ENCODE data around the gene RPS6KA2.

RPS6KA2 gene

DNA sequence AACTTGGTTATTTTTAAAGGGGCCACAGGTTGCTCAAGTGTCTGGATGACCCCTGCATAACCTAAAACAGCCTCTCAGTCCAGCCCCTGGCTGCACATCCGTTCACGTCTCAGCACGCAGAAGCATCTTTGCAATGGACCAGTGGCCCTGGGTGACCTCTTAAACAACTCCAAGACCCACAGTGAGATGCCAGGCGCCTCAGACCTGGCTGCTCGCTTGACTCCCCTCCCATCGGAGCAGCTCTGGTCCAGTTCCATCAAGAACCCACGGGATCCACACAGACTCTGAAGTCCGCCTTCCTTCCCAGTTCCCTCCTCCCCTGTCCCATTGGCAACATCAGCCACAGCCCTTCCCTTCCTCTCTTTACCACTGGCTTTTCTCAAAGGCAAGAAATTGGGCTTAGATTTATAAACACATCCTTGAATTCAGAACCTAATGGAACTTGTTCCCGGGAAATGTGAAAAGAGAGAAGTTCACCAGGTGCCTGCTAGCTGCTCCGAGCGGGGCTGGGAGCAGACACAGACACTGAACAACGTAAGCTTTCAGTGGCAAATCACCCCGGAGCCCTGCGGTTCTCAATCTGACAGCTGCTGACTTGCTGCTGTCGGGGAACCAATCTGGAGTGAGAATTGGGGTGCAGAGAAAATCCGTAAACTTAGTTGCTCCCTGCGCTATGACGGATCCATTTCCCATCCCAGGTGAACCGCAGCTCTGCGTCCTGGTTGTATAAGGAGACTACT, 204.7 kb downstream of the RPS6KA2 start:
- no peak for DNase-seq (ENCODE audit: low read depth in 2 of 2)

DNA sequence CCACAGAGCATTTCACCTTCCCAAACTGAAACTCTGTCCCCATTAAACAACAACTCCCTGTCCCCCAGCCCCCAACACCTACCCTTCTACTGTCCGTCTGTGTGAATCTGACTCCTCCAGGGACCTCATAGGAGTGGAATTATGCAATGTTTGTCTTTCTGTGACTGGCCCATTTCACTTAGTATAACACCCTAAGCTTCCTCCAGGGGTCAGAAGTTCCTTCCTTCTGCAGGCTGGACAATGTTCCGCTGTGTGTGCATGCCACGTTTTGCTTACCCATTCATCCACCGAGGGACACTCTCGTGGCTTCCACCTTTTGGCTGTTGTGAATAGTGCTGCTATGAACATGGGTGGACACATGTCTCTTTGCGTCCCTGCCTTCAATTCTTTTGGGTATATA, 206.7 kb downstream of the RPS6KA2 start:
- no peak for DNase-seq (ENCODE audit: low read depth in 2 of 2)

DNA sequence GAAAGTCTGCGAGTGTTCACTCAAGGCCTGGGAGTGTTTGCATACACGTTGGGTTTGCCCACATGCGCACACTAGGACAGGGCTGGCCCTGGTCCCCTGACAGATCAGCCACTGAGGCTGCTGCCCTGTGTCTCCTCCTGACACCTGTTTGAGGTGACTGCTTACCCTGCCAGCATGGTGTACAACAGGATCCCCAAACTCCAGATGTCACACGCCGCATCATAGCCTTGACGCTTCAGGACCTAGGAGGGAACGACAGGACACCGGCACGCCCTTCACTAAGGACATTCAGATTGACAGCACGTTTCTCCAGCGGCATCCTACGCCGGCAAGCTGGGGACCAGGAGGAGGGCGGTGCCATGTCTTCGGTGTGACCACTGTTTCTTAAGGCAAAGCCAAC, 207.3 kb downstream of the RPS6KA2 start:
- no peak for DNase-seq (ENCODE audit: low read depth in 2 of 2)

DNA sequence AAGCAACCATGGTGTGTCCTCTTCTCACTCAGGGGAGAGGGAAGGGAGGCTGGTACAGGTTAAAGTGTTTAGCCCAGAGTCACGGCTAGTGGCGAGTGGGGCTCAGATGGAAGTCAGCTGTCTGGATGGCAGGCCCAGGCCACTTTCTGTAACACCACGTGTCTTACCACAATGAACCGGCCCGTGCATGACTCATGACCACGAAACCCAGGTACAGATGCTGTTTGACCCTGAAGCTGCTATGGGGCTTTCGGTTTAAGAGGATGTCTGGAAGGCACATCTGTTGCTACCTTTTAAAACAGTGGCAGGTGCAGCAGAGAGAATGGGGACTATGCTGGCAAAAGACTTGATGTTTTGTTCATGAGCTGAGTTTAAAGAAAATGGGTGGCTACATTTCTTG, 207.8 kb downstream of the RPS6KA2 start:
- peak in 1 of 2 experiments; percentile 53 for DNase-seq (ENCODE audit: low read depth in 2 of 2)

DNA sequence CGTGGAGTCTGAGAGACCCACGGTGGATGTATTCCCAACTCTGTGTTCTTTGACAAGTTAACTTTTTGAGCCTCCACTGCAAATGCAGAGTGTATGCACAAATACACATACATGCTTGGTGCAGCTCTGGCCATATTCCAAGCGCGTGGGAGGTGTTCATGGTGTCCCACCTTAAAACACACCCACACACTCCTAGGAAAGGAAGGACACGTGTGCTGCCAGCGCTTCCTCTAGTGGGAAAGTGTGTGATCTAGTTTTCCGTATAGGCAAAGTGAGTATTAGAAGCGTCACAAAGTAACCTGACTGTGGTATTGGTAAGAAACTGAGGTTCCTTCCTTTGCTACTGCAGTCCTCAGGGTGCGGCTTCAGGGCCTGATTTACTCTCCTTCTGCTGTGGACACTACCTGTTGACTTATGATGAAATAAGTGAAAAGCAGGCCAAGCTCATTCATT, 208.3 kb downstream of the RPS6KA2 start:
- DNase-seq (ENCODE audit: low read depth in 2 of 2): no peak

DNA sequence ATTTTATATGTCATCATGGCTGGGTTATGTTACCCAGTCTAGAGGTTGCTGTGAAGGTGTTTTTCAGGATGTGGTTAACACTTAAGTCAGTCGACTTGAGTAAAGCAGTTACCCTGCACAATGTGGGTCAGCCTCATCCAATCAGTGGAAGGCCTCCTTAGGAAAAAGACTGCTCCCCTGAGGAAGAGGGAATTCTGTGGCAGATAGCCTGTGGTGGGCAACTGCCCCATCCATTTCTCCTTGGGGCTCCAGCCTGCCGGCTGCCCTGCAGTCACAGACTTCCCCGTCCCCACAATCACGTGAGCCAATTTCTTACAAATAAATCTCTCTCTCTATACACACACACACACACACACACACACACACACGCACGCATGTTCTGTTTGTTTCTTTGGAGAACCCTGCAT, 209.8 kb downstream of the RPS6KA2 start:
- DNase-seq (ENCODE audit: low read depth in 2 of 2): no peak

DNA sequence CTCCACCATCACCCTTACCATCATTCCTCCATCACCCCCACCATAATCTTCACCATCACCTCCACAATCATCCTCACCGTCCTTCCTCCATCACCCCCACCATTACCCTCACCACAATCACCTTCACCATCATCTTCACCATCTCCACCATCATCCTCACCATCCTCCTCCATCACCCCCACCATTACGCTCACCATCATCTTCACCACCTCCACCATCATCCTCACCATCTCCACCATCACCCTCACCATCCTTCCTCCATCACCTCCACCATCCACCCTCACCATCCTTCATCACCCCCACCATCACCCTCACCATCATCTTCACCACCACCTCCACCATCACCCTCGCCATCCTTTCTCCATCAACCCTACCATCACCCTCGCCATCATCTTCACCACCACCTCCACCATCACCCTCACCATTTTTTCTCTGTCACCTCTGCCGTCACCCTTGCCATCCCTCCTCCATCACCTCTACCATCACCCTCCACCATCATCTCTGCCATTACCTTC, 211.2 kb downstream of the RPS6KA2 start:
- no peak for DNase-seq (ENCODE audit: low read depth in 2 of 2)

DNA sequence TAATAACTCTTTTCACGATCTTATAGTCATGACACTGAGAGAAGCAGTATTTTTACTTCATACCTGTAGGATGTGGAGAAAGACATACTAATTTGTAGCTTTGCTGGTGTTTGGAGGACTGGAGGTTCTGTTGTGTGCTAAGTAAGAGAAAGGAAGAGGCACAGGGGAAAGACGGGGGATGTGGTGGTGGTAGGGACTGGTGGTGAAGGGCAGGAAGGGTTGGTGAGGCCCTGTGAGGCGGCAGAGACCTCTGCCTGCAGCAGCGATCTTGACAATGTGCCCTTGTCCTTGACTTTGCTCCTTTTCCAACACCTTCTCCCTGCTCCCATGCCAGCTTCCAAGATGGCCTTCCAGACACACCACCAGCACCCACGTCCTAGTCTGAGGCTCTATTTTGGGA, 211.7 kb downstream of the RPS6KA2 start:
- DNase-seq (ENCODE audit: low read depth in 2 of 2): no peak

DNA sequence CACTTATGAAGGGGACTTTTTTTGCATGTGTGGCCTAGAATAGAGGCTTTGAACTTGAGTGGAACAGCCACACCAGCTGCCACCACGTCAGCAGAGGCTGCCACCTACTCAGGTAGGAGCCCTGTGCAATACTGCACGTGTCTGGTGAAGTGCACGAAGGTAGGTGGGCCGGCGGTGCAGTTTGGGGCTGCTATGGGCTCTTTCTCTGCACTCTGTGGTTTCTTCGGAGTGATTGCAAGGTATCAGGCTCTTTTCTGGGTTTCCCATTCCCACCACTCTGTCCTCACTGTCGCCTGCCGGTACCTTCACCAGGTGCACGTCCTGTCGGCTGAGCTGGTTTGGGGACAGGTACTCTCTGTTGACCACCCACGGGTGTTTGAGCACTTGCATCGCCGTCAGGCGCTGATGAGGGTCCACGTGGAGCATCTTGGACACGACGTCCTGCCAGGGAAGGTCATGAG, 213.5 kb downstream of the RPS6KA2 start:
- no peak for DNase-seq (ENCODE audit: low read depth in 2 of 2)

DNA sequence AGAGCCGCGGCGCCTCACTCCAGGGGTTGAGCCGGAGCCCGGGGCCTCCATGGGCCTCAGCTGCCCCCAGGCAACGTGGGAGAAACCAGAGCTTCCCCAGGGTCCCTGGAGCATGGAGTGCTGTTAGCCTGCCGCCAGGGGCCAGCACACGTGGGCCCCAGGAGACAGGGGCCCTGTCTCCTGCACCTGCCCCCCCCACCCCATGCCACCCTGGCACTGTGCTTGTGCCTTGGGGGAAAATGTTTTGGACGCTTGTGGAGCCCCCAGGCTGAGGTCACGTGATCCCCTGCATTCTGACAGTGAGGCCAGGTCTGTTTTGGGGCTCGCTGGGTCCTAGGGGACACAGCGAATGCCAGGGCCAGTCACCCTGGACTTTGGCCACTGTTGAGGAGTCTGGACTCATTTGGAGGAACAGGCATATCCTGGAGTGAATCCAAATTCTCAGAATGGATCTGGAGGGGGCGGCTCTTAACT, 214.1 kb downstream of the RPS6KA2 start:
- DNase-seq (ENCODE audit: low read depth in 2 of 2): no peak

DNA sequence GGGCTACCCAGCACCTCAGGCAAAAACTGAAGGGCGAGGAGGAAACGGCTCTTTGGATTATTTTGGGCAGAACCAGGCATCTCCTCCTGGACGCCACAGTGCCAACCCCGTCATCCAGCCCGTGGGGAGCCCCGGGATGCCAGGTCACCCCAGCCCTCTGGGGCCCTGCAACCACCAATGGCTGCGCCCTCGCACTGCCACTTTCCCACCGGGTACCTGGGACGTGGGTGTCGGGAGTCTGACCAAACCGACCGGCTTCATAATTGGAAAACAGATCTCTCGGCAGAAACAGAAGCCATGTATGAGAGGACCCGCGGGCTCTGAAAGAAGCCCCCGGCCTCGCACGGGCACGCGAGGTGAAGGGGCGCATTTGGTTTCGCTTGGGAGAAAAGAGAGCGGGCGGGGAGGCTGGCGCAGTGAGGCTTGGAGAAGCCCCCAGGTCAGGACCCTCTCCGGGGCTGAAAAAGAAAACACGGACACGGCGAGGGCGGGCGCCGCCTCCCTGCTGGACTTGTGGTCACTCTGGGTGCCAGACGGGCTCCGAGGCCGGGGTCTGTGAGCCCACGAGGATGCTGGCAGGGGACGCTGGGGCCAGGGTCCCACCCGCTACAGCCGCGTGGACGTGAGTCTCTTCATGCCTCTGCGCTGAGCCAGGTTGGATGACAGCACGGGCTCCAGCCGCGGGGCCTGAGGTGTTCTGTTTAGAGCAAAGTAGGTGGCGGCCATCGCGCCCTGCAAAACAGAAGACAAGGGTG, 214.7 kb downstream of the RPS6KA2 start:
- DNase-seq (ENCODE audit: low read depth in 2 of 2): no peak

DNA sequence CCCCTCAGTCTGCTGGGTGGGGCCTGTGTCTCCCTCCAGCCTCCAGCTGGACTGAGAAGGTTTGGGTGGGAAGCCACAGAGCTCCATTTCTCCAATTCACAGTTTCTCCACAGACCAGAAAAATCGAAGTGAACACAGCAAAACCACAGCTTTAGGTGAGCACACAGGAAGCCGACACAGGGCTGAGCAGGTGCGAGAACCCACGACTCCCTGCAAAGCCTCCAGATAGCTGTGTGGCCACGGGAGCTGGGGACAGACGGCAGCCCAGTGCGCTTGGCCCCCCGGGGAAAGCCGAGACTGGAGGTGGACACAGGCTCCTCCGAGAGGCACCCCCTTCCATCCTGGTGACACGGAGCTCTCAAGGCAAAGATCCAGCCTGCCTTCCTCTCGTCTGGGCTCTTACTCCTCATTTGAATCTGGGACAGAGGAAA, 215.3 kb downstream of the RPS6KA2 start:
- no peak for DNase-seq (ENCODE audit: low read depth in 2 of 2)

DNA sequence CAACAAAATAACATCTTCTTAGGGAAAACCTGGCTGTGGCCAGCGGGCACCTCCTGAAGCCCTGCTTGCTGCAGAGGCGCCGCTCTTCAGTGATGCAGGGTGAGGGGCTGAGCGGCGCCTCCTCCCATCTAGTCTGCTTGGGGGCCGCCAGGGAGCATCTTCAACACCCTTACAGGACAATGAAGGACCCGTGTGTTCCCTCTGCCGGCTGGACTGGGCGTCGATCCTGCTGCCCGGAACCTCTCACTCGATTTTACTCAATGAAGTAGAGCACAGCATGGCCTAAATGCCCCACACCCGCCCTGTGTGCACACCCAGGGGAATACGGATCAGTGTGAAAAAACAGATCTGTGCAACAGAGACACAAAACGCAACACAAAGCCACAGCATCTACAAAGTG, 215.8 kb downstream of the RPS6KA2 start:
- no peak for DNase-seq (ENCODE audit: low read depth in 2 of 2)

DNA sequence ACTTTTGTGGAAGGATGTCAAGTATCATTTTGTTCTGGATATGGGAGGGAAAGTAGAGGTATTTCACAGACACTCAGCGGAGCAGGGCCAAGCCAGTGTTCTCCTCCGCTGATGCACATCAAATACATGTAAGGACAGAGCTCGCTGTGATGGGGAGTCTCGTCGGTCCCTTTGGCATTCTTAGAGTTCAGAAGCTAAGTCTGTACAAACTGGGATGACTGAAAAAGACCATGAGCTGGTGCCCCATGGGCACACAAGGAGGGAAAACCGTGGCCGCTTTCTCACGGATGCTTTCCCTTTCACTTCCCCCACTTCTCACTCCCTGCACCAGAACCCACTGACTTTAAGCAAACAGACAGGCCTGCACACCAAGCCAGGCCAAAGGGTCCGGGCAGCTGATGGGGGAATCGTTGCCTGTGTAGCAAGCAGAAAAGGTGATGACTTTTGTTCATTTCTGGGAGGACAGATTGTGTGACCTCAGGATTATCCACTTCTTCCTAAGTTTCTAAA, 216.6 kb downstream of the RPS6KA2 start:
- DNase-seq (ENCODE audit: low read depth in 2 of 2): no peak

DNA sequence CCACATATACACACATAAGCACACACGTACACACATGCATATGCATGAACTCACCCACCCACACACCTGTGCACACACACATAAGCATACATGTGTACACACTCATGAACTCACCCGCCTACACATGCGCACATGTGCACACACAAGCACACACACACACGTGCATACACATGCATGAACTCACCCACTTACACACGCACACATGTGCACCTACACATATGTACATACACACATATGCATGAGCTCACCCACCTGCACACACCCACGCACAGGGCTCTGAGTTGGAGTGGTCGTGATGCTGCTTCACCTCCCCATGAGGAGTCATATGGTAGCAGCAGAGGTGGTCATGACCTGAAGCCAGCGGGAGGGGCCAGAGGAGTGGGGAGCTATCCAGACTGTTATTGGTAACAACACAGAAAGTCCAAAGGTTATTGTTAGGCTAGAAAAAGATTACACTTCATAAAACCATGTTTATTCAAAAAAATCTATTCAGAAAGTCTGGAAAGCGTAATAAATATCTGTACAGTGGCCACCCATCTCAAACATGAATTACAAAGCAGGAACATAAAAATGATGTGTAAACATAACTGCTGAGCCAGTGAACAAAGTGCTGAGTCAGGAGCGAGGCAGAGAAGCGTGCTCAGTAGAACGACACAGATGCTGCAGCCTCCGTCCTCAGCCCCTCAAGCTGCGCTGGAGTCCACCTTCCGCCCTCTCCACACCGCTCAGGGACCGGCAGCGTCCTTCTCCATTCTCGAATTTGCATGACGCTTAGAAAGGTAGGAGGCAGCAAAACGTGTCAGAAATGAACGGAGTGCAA, 217.9 kb downstream of the RPS6KA2 start:
- no peak for DNase-seq (ENCODE audit: low read depth in 2 of 2)

DNA sequence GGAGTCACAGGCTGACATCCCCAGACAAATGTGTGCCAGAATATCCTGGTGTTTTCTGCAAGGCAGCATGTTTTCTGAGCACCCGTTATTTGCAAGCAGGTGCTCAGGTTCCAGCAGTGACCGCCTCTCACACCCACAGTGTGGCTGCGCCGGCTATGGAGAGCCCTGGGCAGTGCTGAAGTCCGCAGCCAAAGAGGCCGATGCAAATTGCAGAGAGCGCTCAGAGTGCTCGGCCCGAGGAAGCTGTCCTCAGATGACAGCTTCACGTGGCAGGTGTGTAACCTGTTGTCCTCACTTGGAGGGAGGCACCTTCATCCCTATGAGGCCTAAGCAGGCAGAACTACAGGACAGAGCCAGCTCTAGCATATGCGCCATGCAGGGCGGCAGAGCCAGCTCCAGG, 220.9 kb downstream of the RPS6KA2 start:
- DNase-seq (ENCODE audit: low read depth in 2 of 2): no peak

DNA sequence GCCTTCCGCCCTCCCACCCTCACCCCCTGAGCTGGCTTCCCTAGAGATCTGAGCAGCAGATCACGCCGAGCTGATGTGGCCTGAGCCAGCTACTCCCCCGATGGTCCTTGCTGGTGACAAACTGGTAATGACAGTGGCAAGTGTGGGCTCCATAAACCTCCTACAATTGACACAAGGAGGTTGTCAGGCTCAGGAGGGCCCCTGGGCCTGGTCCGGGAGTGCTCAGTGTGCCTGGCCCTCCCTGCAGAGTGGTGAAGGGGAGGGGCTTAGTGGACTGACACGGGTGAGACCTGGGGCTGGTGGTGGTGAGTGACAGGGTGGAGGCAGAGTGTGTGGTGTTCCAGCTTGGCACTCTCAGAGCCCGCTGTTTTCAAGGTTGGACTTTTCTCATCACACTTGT, 221.7 kb downstream of the RPS6KA2 start:
- no peak for DNase-seq (ENCODE audit: low read depth in 2 of 2)

DNA sequence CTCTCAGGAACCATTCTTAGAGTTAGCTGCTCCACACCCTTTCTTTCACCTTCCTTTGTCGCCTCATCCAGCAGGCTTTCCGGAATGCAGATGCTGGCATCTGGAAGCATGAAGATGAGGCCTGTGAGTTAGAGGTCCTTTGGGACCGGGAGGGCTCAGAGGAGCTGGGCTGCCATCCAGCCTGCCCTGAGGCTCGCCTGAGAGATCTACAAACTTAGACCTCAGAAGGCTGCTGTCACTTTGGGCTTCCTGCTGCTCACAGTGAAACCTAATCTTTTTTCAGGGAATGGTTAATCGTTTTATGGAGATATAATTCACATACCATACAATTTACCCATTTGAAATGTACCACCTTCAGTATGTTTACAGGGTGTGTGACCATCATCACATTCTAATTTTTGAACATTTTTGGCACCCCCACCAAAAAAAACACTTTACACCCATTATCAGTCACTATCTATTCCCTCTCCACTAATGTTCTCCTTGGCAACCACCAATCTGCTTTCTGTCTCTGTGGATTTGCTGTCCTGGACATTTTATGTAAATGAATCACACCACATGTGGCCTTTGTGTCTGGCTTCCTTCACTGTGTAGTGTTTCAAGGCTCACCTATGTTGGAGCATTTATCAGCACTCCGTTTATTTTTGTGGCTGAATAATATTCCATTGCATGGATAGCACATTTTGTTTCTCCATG, 224.3 kb downstream of the RPS6KA2 start:
- no peak for DNase-seq (ENCODE audit: low read depth in 2 of 2)

DNA sequence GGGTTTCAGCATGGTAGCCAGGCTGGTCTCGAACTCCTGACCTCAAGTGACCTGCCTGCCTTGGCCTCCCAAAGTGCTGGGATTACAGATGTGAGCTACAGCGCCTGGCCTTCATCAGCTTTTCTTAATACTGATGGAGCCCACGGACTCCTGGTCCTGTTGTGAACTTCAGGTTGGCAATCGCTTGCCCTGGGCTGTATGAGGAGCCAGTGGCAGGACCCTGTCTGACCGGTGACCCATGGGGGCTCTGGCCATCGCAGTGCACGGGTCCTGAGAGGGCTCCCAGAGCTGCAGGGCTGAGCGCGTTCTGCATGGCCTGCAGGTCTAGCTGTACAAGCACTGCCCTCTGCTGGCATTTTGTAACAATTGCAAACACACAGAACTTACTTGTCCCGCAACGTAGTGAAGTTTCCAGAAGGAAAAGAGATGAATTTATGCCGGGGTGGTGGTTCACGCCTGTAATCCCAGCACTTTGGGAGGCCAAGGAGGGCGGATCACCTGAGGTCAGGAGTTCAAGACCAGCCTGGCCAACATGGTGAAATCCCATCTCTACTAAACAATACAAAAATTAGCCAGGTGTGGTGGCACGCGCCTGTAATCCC, 226.3 kb downstream of the RPS6KA2 start:
- peak in 1 of 2 experiments; percentile 38 for DNase-seq (ENCODE audit: low read depth in 2 of 2)

DNA sequence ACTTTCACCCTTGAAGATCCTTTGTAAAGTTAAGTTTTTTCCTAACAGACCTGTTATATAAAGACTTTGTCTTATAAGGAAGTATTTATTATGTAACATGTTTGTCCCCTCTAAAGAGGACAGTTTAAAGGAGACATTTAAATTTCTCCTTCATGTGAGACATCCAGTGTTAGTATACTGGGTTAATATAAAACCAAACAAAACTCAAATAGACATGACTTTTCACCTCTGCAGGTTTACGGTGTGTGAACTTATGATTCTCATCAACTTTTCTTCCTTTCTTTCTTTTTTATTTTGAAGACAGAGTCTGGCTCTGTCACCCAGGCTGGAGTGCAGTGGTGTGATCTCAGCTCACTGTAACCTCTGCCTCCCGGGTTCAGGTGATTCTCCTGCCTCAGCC, 226.9 kb downstream of the RPS6KA2 start:
- DNase-seq (ENCODE audit: low read depth in 2 of 2): no peak

DNA sequence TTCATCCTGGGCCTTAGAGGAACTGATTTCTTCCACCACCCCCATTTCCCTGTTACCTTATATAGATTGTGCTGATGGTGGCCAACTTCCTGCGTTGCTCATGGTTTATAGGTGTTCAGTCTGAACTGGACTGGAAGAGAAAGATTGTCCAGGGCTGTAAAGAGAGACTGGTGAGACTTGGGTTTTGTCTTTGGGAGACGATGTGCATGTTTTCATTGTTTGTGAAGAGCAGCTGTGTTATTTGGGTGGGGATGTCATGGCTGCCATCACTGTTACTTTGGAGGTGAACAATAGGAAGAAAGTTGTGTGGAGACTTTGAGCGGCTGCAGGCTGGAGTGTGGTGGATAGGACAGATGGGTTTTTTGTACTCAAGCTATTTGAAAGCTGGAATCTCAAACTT, 228.7 kb downstream of the RPS6KA2 start:
- DNase-seq (ENCODE audit: low read depth in 2 of 2): no peak
